ENCODE results near the gene PHF24.

DNA sequence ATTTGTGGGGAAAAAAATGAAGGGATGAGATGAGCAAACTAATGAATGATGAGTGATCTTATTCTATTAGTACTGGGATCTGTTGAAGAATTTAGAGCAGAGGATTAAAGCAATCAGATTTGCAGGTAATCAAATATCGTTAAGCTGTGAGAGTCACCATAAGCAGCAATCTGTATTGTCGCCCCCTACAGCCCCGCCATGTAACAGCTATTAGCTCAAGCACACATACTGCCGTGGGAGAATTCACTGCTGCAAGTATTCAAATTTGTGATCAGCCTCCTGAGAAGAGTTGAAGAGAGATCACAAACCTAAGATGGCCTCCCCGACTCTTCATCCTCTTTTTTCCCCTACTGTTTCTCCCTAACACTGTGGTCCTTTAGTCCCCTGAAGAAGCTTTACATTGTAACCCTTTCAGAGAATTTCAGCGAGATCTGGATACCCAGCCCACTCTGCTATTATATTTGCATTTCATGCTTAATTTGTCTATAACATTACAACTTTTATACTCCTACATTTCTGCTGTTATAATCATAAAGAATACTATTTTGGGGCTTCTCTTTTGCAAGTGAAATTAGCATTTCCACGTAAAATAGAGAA, 28.5 kb upstream of the PHF24 start:
- TF ChIP-seq, protein P1, sequence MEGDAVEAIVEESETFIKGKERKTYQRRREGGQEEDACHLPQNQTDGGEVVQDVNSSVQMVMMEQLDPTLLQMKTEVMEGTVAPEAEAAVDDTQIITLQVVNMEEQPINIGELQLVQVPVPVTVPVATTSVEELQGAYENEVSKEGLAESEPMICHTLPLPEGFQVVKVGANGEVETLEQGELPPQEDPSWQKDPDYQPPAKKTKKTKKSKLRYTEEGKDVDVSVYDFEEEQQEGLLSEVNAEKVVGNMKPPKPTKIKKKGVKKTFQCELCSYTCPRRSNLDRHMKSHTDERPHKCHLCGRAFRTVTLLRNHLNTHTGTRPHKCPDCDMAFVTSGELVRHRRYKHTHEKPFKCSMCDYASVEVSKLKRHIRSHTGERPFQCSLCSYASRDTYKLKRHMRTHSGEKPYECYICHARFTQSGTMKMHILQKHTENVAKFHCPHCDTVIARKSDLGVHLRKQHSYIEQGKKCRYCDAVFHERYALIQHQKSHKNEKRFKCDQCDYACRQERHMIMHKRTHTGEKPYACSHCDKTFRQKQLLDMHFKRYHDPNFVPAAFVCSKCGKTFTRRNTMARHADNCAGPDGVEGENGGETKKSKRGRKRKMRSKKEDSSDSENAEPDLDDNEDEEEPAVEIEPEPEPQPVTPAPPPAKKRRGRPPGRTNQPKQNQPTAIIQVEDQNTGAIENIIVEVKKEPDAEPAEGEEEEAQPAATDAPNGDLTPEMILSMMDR (tag by site-specific recombination; IDR thresholded peaks at IDR 0.05), result no peak
- TF ChIP-seq ZNF292 (tag by site-specific recombination; IDR thresholded peaks at IDR 0.05; ENCODE audit: borderline replicate concordance, low read depth) (no peak), ZNF416 (tag by site-specific recombination; IDR thresholded peaks at IDR 0.05) (no peak), ZNF174 (tag by site-specific recombination; IDR thresholded peaks at IDR 0.05) (no peak), KLF1 (tag by site-specific recombination; IDR thresholded peaks at IDR 0.05) (no peak), ZNF629 (tag by site-specific recombination; IDR thresholded peaks at IDR 0.05) (no peak), YY1 (tag by site-specific recombination; IDR thresholded peaks at IDR 0.05) (no peak)
- TF ChIP-seq, protein P2, sequence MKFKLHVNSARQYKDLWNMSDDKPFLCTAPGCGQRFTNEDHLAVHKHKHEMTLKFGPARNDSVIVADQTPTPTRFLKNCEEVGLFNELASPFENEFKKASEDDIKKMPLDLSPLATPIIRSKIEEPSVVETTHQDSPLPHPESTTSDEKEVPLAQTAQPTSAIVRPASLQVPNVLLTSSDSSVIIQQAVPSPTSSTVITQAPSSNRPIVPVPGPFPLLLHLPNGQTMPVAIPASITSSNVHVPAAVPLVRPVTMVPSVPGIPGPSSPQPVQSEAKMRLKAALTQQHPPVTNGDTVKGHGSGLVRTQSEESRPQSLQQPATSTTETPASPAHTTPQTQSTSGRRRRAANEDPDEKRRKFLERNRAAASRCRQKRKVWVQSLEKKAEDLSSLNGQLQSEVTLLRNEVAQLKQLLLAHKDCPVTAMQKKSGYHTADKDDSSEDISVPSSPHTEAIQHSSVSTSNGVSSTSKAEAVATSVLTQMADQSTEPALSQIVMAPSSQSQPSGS (tag by site-specific recombination; IDR thresholded peaks at IDR 0.05; ENCODE audit: low read depth), result no peak
